ENCODE measurements around the gene ZMIZ1.

Gene ZMIZ1

GRCh38 chr10:79170993-79171392, 102.2 kb downstream of the ZMIZ1 start:
- no peak for DNase-seq (ENCODE audit: low read depth)

DNA sequence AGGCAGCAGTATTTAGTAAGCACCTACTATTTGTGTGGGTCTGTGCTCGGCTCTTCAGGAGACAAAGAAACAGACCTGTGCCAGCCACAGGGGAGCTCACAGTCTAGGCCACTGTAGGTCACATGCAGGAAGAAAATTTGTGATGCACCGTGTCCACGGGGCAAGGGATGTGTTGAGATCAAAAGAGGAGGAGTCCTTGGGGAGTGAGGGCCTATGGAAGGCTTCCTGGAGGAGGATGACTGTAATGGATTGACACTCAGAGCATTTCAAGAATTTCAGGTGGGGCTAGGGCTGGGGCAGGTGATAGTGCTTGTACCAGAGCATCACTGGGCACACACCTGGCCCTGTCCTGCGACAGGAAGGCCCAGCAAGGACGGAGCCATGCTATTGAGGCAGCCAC, 102.7 kb downstream of the ZMIZ1 start:
- no peak for DNase-seq (ENCODE audit: low read depth)

- no peak for DNase-seq (ENCODE audit: low read depth)
Observed at GRCh38 chr10:79172881-79173280, 104.1 kb downstream of the ZMIZ1 start.

- DNase-seq (ENCODE audit: low read depth) = no peak
Observed at GRCh38 chr10:79173582-79174262, 105.0 kb downstream of the ZMIZ1 start.

DNA sequence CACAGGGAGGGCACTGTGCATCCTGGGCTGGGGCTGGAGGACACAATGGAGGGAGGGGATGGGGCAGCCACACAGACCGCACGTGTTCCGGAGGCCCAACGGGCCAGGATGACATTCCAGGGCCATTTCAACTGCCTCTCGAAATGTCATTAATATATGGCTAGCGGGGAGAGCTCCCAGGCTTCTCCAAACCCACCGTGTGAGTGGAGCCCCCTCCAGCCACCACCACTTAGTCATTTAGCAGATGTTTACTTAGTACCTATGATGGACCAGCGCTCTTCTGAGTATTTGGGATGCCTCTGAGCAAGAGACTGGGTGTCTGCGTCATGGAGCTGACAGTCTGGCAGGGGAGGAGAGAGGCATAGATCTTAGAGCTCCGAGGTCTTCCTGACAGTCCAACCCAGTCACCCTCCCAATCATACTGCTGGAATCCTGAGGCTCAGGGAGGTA, 107.3 kb downstream of the ZMIZ1 start:
- no peak for DNase-seq (ENCODE audit: low read depth)

GRCh38 chr10:79176949-79177602, 108.3 kb downstream of the ZMIZ1 start:
- DNase-seq (ENCODE audit: low read depth) = peak; percentile 58

DNA sequence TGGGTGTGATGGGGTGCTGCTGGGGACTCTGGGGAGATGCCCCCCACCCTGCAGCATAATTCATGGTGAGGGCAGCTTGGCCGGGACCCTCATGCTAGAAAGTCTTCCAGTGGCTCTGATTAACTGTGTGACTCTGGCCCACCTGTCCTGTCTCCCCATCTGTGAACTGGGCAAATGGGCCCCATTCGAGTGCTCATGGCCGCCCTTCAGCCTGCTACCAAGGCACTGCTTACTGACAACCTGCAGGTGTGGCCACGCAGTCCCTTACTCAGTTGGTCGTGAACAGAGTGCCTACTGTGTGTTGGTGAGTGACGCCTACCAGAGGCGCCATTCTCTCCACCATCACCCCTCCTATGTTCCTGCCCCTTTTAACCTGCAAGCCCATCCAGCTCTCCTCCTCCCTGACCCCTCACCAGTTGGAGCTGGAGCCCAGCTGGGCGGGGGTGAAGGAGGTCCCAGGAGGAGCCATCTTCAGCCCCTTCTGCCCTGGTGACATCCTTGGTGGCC, 109.4 kb downstream of the ZMIZ1 start:
- no peak for DNase-seq (ENCODE audit: low read depth)

DNA sequence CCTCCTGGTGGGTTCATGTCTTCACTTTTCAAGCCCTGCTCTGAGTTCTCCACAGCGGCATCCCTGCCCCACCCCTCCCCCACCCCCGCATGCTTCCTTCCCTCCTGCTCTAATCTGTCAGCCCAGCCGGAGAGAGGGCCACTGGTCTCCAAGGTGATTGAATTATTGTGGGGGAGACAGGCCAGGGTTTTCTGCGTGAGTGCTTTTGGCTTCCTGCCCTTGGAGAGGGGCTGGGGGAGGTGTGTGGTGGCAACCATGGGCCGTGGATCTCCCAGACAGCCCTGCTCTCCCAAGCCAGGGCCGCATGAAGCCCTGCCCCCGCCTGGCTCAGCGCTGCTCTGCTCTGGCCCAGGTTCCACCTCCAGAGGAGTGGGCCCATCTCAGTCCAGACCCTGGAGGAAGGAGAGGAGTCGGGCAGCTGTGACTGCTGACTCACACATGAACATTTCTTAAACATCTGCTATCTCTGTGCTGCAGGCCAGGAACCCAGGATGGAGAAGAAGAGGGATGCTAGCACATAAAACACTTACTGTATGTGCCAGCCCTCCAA, 109.9 kb downstream of the ZMIZ1 start:
- DNase-seq (ENCODE audit: low read depth) = peak; percentile 74

DNA sequence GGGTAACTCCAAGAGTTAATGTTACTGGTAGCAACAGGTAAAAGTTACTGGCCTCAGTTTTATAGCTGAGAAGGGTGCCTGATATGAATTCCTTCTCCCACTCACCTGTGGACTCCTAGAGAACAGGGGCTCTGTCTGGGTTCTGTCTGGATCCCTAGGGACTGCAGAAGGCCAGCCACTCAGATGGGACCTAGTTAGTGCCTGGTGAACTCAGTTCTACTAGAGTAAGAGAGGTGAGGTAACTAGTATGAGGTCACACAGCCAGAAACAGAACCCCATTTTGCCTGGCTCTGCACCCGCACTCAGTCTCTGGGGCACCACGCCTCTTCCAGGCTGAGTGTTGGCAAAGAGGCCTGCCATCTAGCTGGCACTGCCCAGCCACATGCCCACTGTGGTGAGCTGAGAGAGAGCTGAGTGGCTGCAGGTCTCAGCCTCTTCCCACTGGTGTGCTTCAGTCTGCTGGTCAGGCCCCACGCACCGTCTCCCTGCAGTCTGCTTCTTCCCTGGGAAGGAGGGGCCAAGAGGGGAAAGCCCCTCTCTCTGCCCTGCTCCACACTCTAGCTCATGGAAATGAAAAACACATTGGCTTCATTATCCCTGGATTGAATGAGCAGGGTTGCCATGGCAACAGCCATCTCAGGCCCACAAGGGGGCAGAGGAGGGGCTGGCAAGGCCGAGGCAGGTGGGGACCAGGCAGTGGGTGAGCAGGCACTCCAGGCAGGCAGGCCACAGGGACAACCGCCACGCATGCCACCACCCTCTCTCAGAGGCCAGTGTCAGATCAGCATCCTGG, 110.6 kb downstream of the ZMIZ1 start:
- no peak for DNase-seq (ENCODE audit: low read depth)

GRCh38 chr10:79179957-79180309, 111.2 kb downstream of the ZMIZ1 start:
- no peak for DNase-seq (ENCODE audit: low read depth)

DNA sequence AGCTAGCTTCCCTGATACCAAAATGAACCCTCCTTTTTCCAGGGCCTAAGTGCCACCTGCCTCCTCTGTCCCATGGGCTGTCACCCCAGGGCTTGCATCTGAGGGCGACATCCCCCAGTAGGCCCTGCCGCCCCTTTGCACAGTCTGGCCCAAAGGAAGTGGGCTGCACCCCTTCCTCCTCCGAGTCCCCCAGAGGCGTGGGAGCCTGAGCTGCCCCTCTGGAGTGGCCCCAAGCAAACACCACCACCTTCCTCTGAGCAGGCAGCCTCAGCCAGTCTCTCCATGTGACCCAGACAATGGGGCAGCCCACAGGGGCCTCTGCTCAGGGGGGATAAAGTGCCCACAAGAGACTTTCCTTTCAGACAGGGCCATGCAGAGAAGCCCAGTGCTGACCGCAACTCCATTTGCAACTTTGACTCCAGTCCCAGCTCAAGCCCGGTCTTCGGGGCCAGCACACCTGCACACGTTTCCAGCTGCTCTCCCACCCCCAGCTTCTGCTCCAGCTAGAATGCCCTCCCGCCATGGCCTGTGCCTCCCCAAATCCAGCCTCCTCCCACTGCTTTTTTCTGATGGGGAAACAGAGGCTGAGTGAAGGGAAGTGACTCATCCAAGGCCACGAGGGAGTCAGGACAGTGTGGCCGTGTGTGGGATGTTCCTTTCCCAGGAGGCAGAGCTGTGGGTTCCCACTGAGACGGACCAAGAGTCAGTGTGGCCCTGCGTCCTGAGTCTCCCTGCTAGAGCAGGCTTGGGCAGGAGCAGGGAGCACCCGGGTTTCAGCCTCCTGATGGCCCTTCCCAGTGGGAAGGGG, 111.9 kb downstream of the ZMIZ1 start:
- no peak for DNase-seq (ENCODE audit: low read depth)

GRCh38 chr10:79181227-79181626, 112.5 kb downstream of the ZMIZ1 start:
- DNase-seq (ENCODE audit: low read depth) = no peak

GRCh38 chr10:79181698-79182521, 113.1 kb downstream of the ZMIZ1 start:
- DNase-seq (ENCODE audit: low read depth) = no peak

DNA sequence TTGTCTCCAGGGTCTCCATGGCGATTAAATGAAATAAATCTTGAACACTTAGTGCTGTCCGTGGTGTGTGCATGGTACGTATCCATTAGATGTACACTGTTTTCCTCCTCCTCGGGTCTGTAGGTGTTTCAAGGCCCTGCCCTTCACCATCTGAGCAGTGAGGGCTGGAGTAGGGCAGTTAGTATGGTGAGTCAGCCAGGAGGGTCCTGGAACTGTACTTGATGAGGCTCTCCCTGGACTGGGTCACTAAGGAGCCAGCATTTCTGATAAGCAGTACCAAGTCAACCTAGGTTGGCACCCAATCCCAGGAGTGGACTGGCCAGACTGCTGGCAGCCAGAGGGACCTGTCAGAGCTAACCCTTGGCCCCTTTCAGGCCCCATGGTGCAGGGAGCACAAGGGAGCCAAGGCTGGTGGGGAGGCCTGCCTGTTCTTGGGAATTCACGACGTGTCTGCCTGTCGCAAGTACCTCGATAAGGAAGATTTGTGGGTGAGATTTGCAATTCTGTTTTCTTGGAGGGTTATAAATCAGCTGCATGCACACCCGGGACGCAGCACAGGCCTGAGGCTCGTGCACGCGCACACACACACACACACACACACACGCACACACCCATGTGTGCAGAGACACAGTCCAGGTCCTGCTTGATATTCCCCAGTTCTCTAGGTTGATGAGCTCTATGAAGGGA, 114.2 kb downstream of the ZMIZ1 start:
- no peak for DNase-seq (ENCODE audit: low read depth)

- DNase-seq (ENCODE audit: low read depth) = no peak
Observed at GRCh38 chr10:79183468-79183865, 114.7 kb downstream of the ZMIZ1 start.

DNA sequence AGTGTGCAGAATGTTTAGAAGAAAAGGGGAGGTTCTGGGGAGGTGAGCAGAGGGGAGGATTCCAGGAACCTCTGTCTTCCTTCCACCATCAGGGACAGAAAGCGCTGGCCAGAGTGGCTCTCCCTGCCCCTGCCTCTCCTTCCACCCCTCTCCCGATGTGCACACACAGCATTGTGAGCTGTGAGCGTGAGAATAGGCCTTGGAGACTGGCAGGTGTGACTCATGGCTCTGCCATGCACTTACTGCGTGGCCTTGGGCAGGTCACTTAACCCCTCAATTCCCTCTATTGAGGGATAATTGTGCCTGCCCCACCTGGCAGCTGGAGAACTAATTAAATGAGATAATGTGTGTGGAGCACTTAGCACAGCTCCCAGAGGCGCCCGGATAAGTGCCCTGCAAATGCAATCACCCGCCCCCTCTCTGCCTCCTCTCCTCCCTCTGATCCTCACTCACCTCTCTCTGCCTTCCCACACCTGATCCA, 115.4 kb downstream of the ZMIZ1 start:
- peak; percentile 78 for DNase-seq (ENCODE audit: low read depth)

DNA sequence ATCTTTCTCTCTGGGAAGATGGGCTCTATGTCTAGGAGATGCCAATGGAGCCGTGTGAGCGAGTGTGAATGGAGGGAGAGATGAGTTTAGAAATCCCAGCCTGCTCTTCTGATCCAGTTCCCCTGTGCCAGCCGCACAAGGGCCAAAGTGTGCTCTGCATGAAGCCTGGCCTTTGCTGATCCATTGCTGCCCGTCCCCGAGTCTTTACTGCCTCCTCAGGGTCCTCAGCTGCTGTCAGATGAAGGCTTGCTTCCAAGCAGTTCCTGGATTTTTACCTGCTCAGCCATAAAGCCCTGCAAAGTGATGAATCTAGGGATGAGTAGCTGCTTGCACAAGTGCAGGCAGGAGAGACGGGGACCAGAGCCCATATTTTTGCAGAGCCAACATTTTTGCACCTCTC, 115.9 kb downstream of the ZMIZ1 start:
- DNase-seq (ENCODE audit: low read depth) = no peak

DNA sequence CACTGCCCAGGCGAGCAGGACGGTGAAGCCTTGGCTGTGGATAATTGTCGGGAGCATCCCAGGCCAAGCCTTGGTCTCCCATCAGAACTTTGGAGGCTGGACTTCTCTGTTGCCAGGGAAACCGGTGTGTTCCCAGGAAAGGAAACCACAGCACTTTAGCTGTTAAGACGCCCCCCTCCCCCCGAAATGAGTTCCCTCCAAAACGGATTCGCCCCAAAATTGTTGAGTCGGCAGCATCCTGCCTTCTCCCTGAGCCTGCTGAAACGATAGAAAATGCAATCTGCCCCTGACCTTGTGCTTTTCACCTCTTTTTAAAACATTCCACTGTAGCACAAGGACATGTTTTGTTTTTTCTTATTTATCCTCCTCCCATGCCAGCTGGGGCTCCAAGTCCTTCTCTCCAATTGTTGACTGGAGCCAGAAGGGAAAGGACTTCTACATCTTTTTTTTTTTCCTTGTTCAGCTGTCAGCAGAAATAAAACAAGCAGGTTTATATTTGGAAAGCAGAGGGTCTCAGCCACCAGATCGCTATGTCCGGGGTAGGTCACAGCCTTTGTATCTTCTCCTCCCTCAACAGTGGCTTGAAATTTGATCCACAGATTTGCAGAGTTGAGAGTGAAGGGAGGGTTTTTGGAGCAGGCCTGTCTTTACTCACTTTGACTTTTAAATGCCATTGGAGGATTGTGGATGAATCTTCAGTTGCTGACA, 116.5 kb downstream of the ZMIZ1 start:
- no peak for DNase-seq (ENCODE audit: low read depth)

- DNase-seq (ENCODE audit: low read depth) = no peak
Observed at GRCh38 chr10:79185796-79186374, 117.1 kb downstream of the ZMIZ1 start.

All from iris pigment epithelial cell (primary cell).